Endothelial cell of umbilical vein (primary cell): Measurements from ENCODE around the gene RPS2.

Experiments used
- CTCF ChIP-seq, 2 donors: IDR thresholded peaks; 1 replicate in 1 of 2; 2 replicates in 1 of 2; pipeline ENCODE4 v1.5.1; 2011; ENCODE audit warnings: low read length in 2 of 2, mild to moderate bottlenecking in 2 of 2, moderate library complexity in 2 of 2, control low read depth in 1 of 2, inconsistent platforms in 1 of 2, low read depth in 1 of 2; ENCODE audit not compliant: insufficient read depth in 1 of 2; ENCODE audit errors: extremely low read depth in 1 of 2
- EZH2 ChIP-seq: IDR thresholded peaks from 2 replicates; pipeline ENCODE4 v1.6.1; 2012; ENCODE audit warnings: borderline replicate concordance, low read depth, mild to moderate bottlenecking, moderate library complexity, low read length, inconsistent platforms; ENCODE audit not compliant: severe bottlenecking
- GATA2 ChIP-seq: IDR thresholded peaks from 2 replicates; pipeline ENCODE4 v1.7.0; 2011; ENCODE audit warnings: low read depth, mild to moderate bottlenecking, moderate library complexity, mixed read lengths, low read length; ENCODE audit not compliant: insufficient read length, insufficient read depth
- JUN ChIP-seq: IDR thresholded peaks from 2 replicates; pipeline ENCODE4 v1.6.1; 2011; ENCODE audit warnings: borderline replicate concordance, low read depth; ENCODE audit not compliant: insufficient read length, insufficient read depth
- MAX ChIP-seq: IDR thresholded peaks from 2 replicates; pipeline ENCODE4 v1.6.1; 2011; ENCODE audit not compliant: insufficient read depth, insufficient read length
- POLR2A ChIP-seq: IDR thresholded peaks from 2 replicates; pipeline ENCODE4 v1.6.1; 2012; ENCODE audit warnings: low read depth, mild to moderate bottlenecking, control low read depth, low read length
- POLR2AphosphoS5 ChIP-seq: IDR thresholded peaks from 2 replicates; pipeline ENCODE4 v1.6.1; 2012; ENCODE audit warnings: low read depth, mild to moderate bottlenecking, control low read depth, low read length, moderate library complexity; ENCODE audit not compliant: insufficient read depth

GRCh38 chr16:1991588-1991947 lies 26.9 kb upstream of the RPS2 start:
- no peak for TF ChIP-seq POLR2AphosphoS5
- no peak for TF ChIP-seq CTCF (IDR thresholded peaks at IDR 0.05; ENCODE audit: extremely low read depth in 1 of 2, insufficient read depth in 1 of 2, low read depth in 1 of 2, low read length in 2 of 2)
- no peak for TF ChIP-seq GATA2
- TF ChIP-seq JUN: no peak
- TF ChIP-seq POLR2A: no peak
- no peak for TF ChIP-seq EZH2
- no peak for TF ChIP-seq MAX
